B cell (primary cell): ENCODE measurements around the gene RNASEH1.

ENCODE experiments used
- EZH2 ChIP-seq: IDR thresholded peaks from 2 replicates; pipeline ENCODE4 v1.6.1; 2012; ENCODE audit warnings: borderline replicate concordance, low read depth, mild to moderate bottlenecking, moderate library complexity, low read length; ENCODE audit not compliant: insufficient read depth, poor library complexity, severe bottlenecking
- TF ChIP-seq, protein P1 (sequence below): fragments of 200-600 bp; IDR thresholded peaks from one replicate; pipeline ENCODE4 v1.8.0; 2022; ENCODE audit warnings: antibody characterized with exemption, mild to moderate bottlenecking

DNA sequence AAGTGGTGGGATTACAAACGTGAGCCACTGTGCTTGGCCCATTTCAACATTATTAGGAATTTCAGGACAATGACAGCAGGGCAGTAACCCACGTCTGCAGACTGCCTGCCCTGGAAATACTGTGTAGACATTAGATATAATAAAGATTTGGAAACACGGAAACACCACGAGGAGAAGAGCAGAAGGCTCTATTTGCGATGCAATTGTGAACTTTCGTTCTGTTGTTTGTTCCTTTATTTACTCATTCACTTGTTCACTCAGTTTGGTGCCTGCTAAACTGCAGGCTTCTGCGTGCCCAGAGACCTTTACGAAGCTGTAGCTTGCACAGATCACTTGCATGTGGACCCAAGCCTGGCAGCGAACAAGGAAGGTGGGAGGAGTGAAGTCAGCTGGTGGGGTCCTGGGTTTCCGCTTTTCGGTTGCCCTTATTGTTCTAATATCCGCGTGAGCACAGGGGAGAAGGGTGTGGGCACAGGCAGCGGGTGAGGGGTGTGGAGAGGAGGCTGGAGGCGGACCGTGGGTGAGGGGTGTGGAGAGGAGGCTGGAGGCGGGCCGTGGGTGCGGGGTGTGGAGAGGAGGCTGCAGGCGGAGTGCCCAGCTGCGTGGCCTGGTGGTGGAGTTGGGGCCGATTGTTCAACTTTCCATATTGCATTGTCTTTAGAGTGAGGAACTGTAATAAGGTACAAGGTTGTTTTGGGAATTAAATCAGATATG lies 40.2 kb upstream of the RNASEH1 start:
- TF ChIP-seq EZH2 = no peak
- TF ChIP-seq, protein P1, sequence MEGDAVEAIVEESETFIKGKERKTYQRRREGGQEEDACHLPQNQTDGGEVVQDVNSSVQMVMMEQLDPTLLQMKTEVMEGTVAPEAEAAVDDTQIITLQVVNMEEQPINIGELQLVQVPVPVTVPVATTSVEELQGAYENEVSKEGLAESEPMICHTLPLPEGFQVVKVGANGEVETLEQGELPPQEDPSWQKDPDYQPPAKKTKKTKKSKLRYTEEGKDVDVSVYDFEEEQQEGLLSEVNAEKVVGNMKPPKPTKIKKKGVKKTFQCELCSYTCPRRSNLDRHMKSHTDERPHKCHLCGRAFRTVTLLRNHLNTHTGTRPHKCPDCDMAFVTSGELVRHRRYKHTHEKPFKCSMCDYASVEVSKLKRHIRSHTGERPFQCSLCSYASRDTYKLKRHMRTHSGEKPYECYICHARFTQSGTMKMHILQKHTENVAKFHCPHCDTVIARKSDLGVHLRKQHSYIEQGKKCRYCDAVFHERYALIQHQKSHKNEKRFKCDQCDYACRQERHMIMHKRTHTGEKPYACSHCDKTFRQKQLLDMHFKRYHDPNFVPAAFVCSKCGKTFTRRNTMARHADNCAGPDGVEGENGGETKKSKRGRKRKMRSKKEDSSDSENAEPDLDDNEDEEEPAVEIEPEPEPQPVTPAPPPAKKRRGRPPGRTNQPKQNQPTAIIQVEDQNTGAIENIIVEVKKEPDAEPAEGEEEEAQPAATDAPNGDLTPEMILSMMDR = no peak
